MM.1S (cell line): ENCODE measurements around the gene OR2J2.

ENCODE experiments used
- CTCF ChIP-seq: fragments of 300-600 bp; sonication (generic); IDR thresholded peaks from 2 replicates; pipeline ENCODE4 v1.5.1; 2016; ENCODE audit warnings: antibody characterized with exemption, low read length, mixed read lengths
- EZH2 ChIP-seq: fragments of 300-600 bp; sonication (generic); optimal IDR thresholded peaks from 2 replicates; pipeline ENCODE3; 2017; ENCODE audit warnings: low read depth, mild to moderate bottlenecking, antibody characterized with exemption, low read length, mixed read lengths

GRCh38 chr6:29130644-29131043 is 40.1 kb upstream of the OR2J2 start:
- TF ChIP-seq CTCF (no peak), EZH2 (no peak)
